ENCODE results near the gene NLGN2. TPM values are rescaled to one million over a fixed set of nuclear protein-coding genes. Genes with fewer than 3 reads are reported as not detected.
A peak's percentile ranks its signal among the peaks of the same experiment; 100 is the strongest.

Gene NLGN2
- total RNA-seq, 3 donors from 2014 or later = 2.9 to 38.0 (median 6.7) TPM

DNA sequence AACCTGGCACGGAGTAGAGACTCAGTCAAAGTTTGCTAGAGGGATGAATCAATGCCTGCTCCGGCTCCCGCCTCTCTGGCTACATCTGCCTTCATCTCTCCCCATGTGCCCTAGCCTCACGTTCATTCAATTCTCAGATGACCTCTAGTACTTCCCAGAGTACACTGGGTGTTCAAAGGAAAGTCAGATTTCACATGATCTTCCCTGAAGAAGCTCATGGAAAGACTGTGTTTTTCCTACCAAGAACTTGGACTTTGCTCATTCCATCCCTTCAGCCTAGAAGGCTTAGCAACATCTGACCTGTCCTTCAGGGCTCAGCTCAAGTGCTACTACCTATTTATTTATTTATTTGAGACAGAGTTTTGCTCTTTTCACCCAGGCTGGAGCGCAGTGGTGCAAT is 37.8 kb upstream of the NLGN2 start:
- no peak for DNase-seq
- TF ChIP-seq, protein P1, sequence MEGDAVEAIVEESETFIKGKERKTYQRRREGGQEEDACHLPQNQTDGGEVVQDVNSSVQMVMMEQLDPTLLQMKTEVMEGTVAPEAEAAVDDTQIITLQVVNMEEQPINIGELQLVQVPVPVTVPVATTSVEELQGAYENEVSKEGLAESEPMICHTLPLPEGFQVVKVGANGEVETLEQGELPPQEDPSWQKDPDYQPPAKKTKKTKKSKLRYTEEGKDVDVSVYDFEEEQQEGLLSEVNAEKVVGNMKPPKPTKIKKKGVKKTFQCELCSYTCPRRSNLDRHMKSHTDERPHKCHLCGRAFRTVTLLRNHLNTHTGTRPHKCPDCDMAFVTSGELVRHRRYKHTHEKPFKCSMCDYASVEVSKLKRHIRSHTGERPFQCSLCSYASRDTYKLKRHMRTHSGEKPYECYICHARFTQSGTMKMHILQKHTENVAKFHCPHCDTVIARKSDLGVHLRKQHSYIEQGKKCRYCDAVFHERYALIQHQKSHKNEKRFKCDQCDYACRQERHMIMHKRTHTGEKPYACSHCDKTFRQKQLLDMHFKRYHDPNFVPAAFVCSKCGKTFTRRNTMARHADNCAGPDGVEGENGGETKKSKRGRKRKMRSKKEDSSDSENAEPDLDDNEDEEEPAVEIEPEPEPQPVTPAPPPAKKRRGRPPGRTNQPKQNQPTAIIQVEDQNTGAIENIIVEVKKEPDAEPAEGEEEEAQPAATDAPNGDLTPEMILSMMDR (IDR thresholded peaks at IDR 0.05) = no peak
- Histone ChIP-seq H3K4me3 (no peak overlapping the region), H3K36me3 (ENCODE audit: low read depth) (no peaks in the 10 kb centered on the region), H3K9me3 (no peaks in the 10 kb centered on the region), H3K4me1 (ENCODE audit: low read depth) (no peaks in the 10 kb centered on the region)
- intact Hi-C loops (cut with DNase I, micrococcal nuclease) = no loop called here
- ATAC-seq = no peak

DNA sequence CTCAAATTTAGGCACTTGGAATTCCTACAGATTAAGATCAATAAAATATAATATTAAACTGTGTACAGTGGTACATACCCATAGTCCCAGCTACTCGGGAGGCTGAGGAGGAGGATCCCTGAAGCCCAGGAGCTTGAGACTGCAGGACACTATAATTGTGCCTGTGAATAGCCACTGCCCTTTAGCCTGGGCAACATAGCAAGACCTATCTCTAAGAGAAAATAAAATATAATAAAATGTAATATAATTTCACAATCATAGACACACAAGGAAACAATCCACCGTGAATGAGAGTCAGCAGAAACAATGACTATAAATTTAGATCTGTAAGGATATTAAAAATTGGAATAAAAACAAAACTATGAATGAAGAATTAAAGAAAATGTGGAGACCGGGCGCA is 36.8 kb upstream of the NLGN2 start:
- H3K9me3 ChIP-seq = no peaks in the 10 kb centered on the region
- peak; percentile 59 for ATAC-seq
- intact Hi-C loops (cut with DNase I, micrococcal nuclease) = no loop called here
- no peak overlapping the region for H3K4me3 ChIP-seq
- TF ChIP-seq, protein P1 (IDR thresholded peaks at IDR 0.05) = no peak
- no peak for DNase-seq
- no peaks in the 10 kb centered on the region for H3K36me3 ChIP-seq (ENCODE audit: low read depth)
- H3K4me1 ChIP-seq (ENCODE audit: low read depth) = no peaks in the 10 kb centered on the region

DNA sequence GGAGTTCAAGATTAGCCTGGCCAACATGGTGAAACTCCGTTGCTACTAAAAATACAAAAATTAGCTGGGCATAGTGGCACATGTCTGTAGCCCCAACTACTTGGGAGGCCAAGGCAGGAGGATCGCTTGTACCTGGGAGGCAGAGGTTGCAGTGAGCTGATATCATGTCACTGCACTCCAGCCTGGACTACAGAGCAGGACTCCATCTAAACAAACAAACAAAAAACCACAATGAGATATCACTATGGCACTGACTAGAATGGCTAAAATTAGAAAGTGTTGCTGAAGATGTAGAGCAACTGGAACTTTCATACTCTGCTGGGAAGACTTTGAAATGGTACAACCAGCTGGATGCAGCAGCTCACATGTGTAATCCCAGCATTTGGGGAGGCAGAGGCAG is 33.3 kb upstream of the NLGN2 start:
- intact Hi-C loops (cut with DNase I, micrococcal nuclease) = no loop called here
- TF ChIP-seq, protein P1 (IDR thresholded peaks at IDR 0.05) = no peak
- Histone ChIP-seq H3K4me3 (no peak overlapping the region), H3K9me3 (no peaks in the 10 kb centered on the region), H3K4me1 (ENCODE audit: low read depth) (no peaks in the 10 kb centered on the region), H3K36me3 (ENCODE audit: low read depth) (no peaks in the 10 kb centered on the region)
- DNase-seq (no peak), ATAC-seq (no peak)

DNA sequence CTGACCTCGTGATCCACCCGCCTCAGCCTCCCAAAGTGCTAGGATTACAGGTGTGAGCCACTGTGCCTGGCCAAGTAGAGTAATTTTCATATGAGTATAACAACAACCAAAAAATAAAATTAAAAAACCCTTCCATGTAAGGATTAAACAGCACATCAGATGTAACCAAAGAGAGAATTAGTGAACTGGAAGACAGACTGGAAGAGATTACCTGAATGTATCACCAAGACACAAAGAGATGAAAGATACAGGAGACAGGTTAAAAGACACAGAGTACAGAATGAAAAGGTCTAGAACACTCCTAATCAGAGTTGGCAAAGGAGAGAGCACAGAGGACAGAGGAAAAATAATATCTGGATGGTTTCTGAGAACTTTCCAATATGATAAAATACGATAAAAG is 28.5 kb upstream of the NLGN2 start:
- H3K9me3 ChIP-seq = no peaks in the 10 kb centered on the region
- H3K4me1 ChIP-seq (ENCODE audit: low read depth) = peaks cover 7% of the 10 kb centered on the region
- H3K4me3 ChIP-seq = no peak overlapping the region
- H3K36me3 ChIP-seq (ENCODE audit: low read depth) = no peaks in the 10 kb centered on the region
- intact Hi-C loops (cut with DNase I, micrococcal nuclease) = no loop called here
- TF ChIP-seq, protein P1 (IDR thresholded peaks at IDR 0.05) = no peak
- DNase-seq = no peak
- no peak for ATAC-seq

DNA sequence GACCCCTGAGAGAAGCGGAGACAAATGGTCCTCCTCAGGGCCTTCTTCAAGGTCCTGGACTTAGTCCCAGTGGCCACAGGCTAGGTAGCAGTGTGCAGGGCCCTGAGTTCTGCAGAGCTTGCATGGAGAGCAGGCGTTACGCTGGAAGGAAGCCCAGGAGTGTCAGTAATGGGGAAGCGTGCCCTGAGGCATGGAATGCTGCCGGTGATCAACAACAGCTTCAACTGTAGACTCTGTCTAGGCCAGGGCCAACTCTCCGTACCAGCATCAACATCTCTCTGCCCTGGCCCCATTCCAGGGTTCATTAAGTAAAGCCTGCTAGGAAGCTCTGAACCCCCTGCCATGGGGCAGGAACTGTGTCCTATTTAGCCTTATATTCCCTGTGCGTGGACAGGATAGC is 27.3 kb upstream of the NLGN2 start:
- ATAC-seq (peak; percentile 32), DNase-seq (peak in 2 of 3 donors; percentile 54 to 64)
- intact Hi-C loops (cut with DNase I, micrococcal nuclease) = no loop called here
- Histone ChIP-seq H3K36me3 (ENCODE audit: low read depth) (no peaks in the 10 kb centered on the region), H3K4me1 (ENCODE audit: low read depth) (peaks cover 7% of the 10 kb centered on the region), H3K9me3 (no peaks in the 10 kb centered on the region), H3K4me3 (no peak overlapping the region)
- TF ChIP-seq, protein P1 (IDR thresholded peaks at IDR 0.05) = no peak
